IMR-90 (cell line): ENCODE results near the gene SUSD1. TPM values are rescaled to one million over a fixed set of nuclear protein-coding genes. Genes with fewer than 3 reads are reported as not detected.

ENCODE experiments used
- ATAC-seq: fragments of 200-7000 bp; cut with Tn5 transposase; 2 replicates; pipeline ENCODE4 v1.9.1; 2020; ENCODE audit warnings: low read depth, mild to moderate bottlenecking, moderate library complexity
- BruUV-seq: library from RNA; stranded (reverse); fragments of 400-500 nt; replicated peaks from 2 replicates; lab custom pipeline; 2021; lab: Mats Ljungman, UMichigan
- CTCF ChIA-PET: fragments of 300-600 bp; formaldehyde crosslinking; extraction: SDS; loops from one replicate; lab custom pipeline; 2021; ENCODE audit warnings: antibody characterized with exemption; lab: Yijun Ruan, JAX
- POLR2A ChIA-PET: fragments of 300-600 bp; sonication (Branson Sonifier 250); formaldehyde crosslinking; loops from one replicate; lab custom pipeline; 2022; ENCODE audit warnings: antibody characterized with exemption; ENCODE audit not compliant: unreplicated experiment; lab: Charles Lee
- DNase-seq: peaks from one replicate; pipeline ENCODE4 v3.0.0; 2013
- H2AFZ ChIP-seq: replicated peaks from 2 replicates; pipeline ENCODE3; 2013; ENCODE audit warnings: low read length, mild to moderate bottlenecking; ENCODE audit not compliant: poor library complexity
- H2AK5ac ChIP-seq: 2 replicates; pipeline ENCODE4 v1.6.1; 2013; ENCODE audit warnings: low read depth, low read length, inconsistent platforms
- H2AK9ac ChIP-seq: replicated peaks from 2 replicates; pipeline ENCODE3; 2013; ENCODE audit warnings: mild to moderate bottlenecking, low read depth, low read length, moderate library complexity; ENCODE audit not compliant: poor library complexity
- H2BK120ac ChIP-seq: 2 replicates; pipeline ENCODE4 v1.6.1; 2013; ENCODE audit warnings: low read depth, low read length, inconsistent platforms
- H2BK15ac ChIP-seq: 3 replicates; pipeline ENCODE4 v1.6.1; 2013; ENCODE audit warnings: low read depth, low read length, inconsistent platforms
- H2BK20ac ChIP-seq: 2 replicates; pipeline ENCODE4 v1.6.1; 2013; ENCODE audit warnings: low read depth, mild to moderate bottlenecking, inconsistent platforms, low read length, moderate library complexity
- H2BK5ac ChIP-seq: 2 replicates; pipeline ENCODE4 v1.6.1; 2013; ENCODE audit warnings: mild to moderate bottlenecking, low read depth, low read length, inconsistent platforms; ENCODE audit not compliant: poor library complexity, severe bottlenecking
- H3K14ac ChIP-seq: replicated peaks from 2 replicates; pipeline ENCODE4 v1.6.1; 2013; ENCODE audit warnings: low read depth, low read length, inconsistent platforms
- H3K18ac ChIP-seq: 2 replicates; pipeline ENCODE4 v1.6.1; 2013; ENCODE audit warnings: low read depth, low read length, control low read depth
- H3K23ac ChIP-seq: 2 replicates; pipeline ENCODE4 v1.6.1; 2013; ENCODE audit warnings: low read depth, low read length, inconsistent platforms
- H3K27ac ChIP-seq: 2 replicates; pipeline ENCODE4 v1.5.1; 2013; ENCODE audit warnings: mild to moderate bottlenecking, control low read depth, low read length; ENCODE audit not compliant: insufficient read depth
- H3K27me3 ChIP-seq: 2 replicates; pipeline ENCODE4 v1.6.1; 2013; ENCODE audit warnings: low read length; ENCODE audit not compliant: control insufficient read depth, insufficient read depth
- H3K36me3 ChIP-seq: 2 replicates; pipeline ENCODE4 v1.6.1; 2013; ENCODE audit warnings: low read length, mixed read lengths; ENCODE audit not compliant: control insufficient read depth, insufficient read depth
- H3K4ac ChIP-seq: 2 replicates; pipeline ENCODE4 v1.6.1; 2013; ENCODE audit warnings: low read depth, low read length, inconsistent platforms
- H3K4me1 ChIP-seq: 2 replicates; pipeline ENCODE4 v1.6.1; 2013; ENCODE audit warnings: low read length, mixed read lengths; ENCODE audit not compliant: control insufficient read depth, insufficient read depth
- H3K4me2 ChIP-seq: 2 replicates; pipeline ENCODE4 v1.6.1; 2013; ENCODE audit warnings: low read depth, mild to moderate bottlenecking, control low read depth, low read length, moderate library complexity
- H3K4me3 ChIP-seq: 2 replicates; pipeline ENCODE4 v1.5.1; 2013; ENCODE audit warnings: low read depth, mild to moderate bottlenecking, control low read depth, low read length, moderate library complexity; ENCODE audit not compliant: insufficient read depth
- H3K56ac ChIP-seq: 2 replicates; pipeline ENCODE4 v1.6.1; 2013; ENCODE audit warnings: low read length, inconsistent platforms; ENCODE audit not compliant: insufficient read depth; ENCODE audit errors: extremely low read depth
- H3K79me1 ChIP-seq, 2 experiments: 2 replicates each; pipeline ENCODE4 v1.6.1; 2013; ENCODE audit warnings: low read length in 2 of 2, inconsistent platforms in 1 of 2, low read depth in 1 of 2
- H3K9ac ChIP-seq: 2 replicates; pipeline ENCODE4 v1.6.1; 2013; ENCODE audit warnings: low read depth, low read length, control low read depth
- H3K9me1 ChIP-seq: 2 replicates; pipeline ENCODE4 v1.6.1; 2013; ENCODE audit warnings: low read length, inconsistent platforms; ENCODE audit not compliant: insufficient read depth
- H3K9me3 ChIP-seq: 2 replicates; pipeline ENCODE4 v1.6.1; 2013; ENCODE audit warnings: low read length; ENCODE audit not compliant: control insufficient read depth, insufficient read depth
- H4K20me1 ChIP-seq: 2 replicates; pipeline ENCODE4 v1.6.1; 2013; ENCODE audit warnings: low read length, inconsistent platforms; ENCODE audit not compliant: insufficient read depth
- H4K5ac ChIP-seq: 2 replicates; pipeline ENCODE4 v1.6.1; 2013; ENCODE audit warnings: mild to moderate bottlenecking, low read depth, low read length, control low read depth
- H4K8ac ChIP-seq, 2 experiments: 2 replicates each; pipeline ENCODE4 v1.6.1; 2013; ENCODE audit warnings: low read depth in 2 of 2, low read length in 2 of 2, control low read depth in 1 of 2, inconsistent platforms in 1 of 2
- H4K91ac ChIP-seq: 2 replicates; pipeline ENCODE4 v1.6.1; 2013; ENCODE audit warnings: low read depth, low read length, inconsistent platforms; ENCODE audit not compliant: insufficient read depth
- CHD1 ChIP-seq: IDR thresholded peaks from 2 replicates; pipeline ENCODE4 v1.6.1; 2012; ENCODE audit warnings: low read depth, low read length, improper control_type of control experiment
- FOS ChIP-seq: fragments of 150-350 bp; IDR thresholded peaks from 2 replicates; pipeline ENCODE4 v1.6.1; 2016; ENCODE audit warnings: low read depth, low read length
- MAFK ChIP-seq: IDR thresholded peaks from 2 replicates; pipeline ENCODE4 v1.6.1; 2012; ENCODE audit warnings: low read depth, low read length, improper control_type of control experiment
- MAZ ChIP-seq: IDR thresholded peaks from 2 replicates; pipeline ENCODE4 v1.6.1; 2012; ENCODE audit warnings: low read depth, mild to moderate bottlenecking, low read length, improper control_type of control experiment, moderate library complexity, borderline replicate concordance
- MXI1 ChIP-seq: IDR thresholded peaks from 2 replicates; pipeline ENCODE4 v1.6.1; 2012; ENCODE audit warnings: low read depth, mild to moderate bottlenecking, low read length, moderate library complexity, borderline replicate concordance
- POLR2A ChIP-seq: IDR thresholded peaks from 2 replicates; pipeline ENCODE4 v1.6.1; 2012; ENCODE audit warnings: mild to moderate bottlenecking, low read depth, low read length
- RAD21 ChIP-seq: IDR thresholded peaks from 2 replicates; pipeline ENCODE4 v1.6.1; 2012; ENCODE audit warnings: low read length, improper control_type of control experiment
- RFX5 ChIP-seq: IDR thresholded peaks from 2 replicates; pipeline ENCODE4 v1.8.0; 2012; ENCODE audit warnings: low read depth, mild to moderate bottlenecking, low read length, moderate library complexity
- SMC3 ChIP-seq: fragments of 150-350 bp; IDR thresholded peaks from 2 replicates; pipeline ENCODE4 v1.6.1; 2016; ENCODE audit warnings: low read depth, mild to moderate bottlenecking, antibody characterized with exemption, low read length, moderate library complexity
- WGBS, 2 experiments: methylation state at CpG; one replicate each; pipeline versions ENCODE4 v1.1.5 to v1.1.7; 2013; ENCODE audit warnings: missing lambda C conversion rate in 2 of 2; ENCODE audit not compliant: insufficient read length in 1 of 2; ENCODE audit errors: extremely low coverage in 2 of 2; 5-methylcytosine and 5-hydroxymethylcytosine counted together
- dilution Hi-C: fragments of 300-500 bp; cut with HindIII; formaldehyde crosslinking; loops from one replicate; pipeline ENCODE4 v1.14.3; 2018; ENCODE audit warnings: low sequenced_read_pairs; ENCODE audit not compliant: unreplicated experiment
- in situ Hi-C: fragments of 300-500 bp; cut with MboI; formaldehyde crosslinking; loops from 3 replicates; pipeline ENCODE4 v1.14.3; 2019; ENCODE audit warnings: low sequenced_read_pairs, inconsistent platforms, mixed read lengths
- intact Hi-C: fragments of 100-400 bp; cut with micrococcal nuclease; formaldehyde crosslinking; loops from 2 replicates; pipeline ENCODE4 v1.10.0; 2022
- polyA plus RNA-seq, 3 experiments: library from polyadenylated mRNA; depleted of rRNA; stranded (reverse); fragments of >200 nt; gene quantifications; 2 replicates each; pipeline ENCODE4 v1.2.3, GENCODE V29; 2012; ENCODE audit warnings: low replicate concordance in 1 of 3
- total RNA-seq: library from RNA; depleted of rRNA; stranded (reverse); fragments of >200 nt; gene quantifications from 2 replicates; pipeline ENCODE4 v1.2.3, GENCODE V29; 2012
- TF ChIP-seq, protein P1 (sequence below): fragments of 150-350 bp; IDR thresholded peaks from 2 replicates; pipeline ENCODE4 v1.6.1; 2017; ENCODE audit warnings: mild to moderate bottlenecking, antibody characterized with exemption, low read length, low read depth

SUSD1 gene
- total and polyA plus RNA-seq, 2 of the 4 experiments (the other 2 are of a cell fraction) = 4.0 to 4.7 TPM

- intact Hi-C loops = loop anchor here (5.0 kb wide), 1 partner anchor 61 kb away; no protein-coding TSS in a partner anchor
- peak overlapping the region; percentile 31; the same call in 2 of the 3 replicates for H2BK15ac ChIP-seq
- H3K18ac ChIP-seq = peak overlapping the region; percentile 55; the same call in 1 of the 2 replicates
- H3K4me3 ChIP-seq = no peak overlapping the region
- WGBS, 2 experiments = 29% methylated on average over 1 of the region's 3 CpGs; no CpG with 5 or more reads in 1 of the 2 experiments
- H2AK9ac ChIP-seq = no peak overlapping the region
- in situ Hi-C loops = no loop called here
- CTCF ChIA-PET = interaction anchor here (0.5 to 1.8 kb wide), 2 partner anchors 11 to 59 kb away, joined by 4 to 5 read pairs; no protein-coding TSS in a partner anchor
- BruUV-seq = no TSS peak
- peaks cover 0 to 3% of the 10 kb centered on the region in 2 experiments; a peak in 1 of 4 replicates for H3K79me1 ChIP-seq
- H3K4me2 ChIP-seq = no peak overlapping the region
- peak overlapping the region; percentile 60; the same call in 1 of the 2 replicates for H4K5ac ChIP-seq
- H3K27me3 ChIP-seq = no peaks in the 10 kb centered on the region
- peak overlapping the region; percentile 46 for H4K91ac ChIP-seq
- no peaks in the 10 kb centered on the region for H3K36me3 ChIP-seq
- peak overlapping the region; percentile 83 for H2BK20ac ChIP-seq
- peaks cover 9% of the 10 kb centered on the region for H3K9me1 ChIP-seq
- H3K9ac ChIP-seq = no peak overlapping the region
- no peak overlapping the region for H2AFZ ChIP-seq
- POLR2A ChIA-PET = interaction anchor here (0.7 to 1.4 kb wide), 3 partner anchors 51 to 63 kb away, joined by 4 to 7 read pairs (median 5); no protein-coding TSS in a partner anchor
- peak; percentile 63 for DNase-seq
- H3K23ac ChIP-seq = peak overlapping the region; percentile 8
- dilution Hi-C loops = no loop called here
- peak; percentile 12; the same call in 1 of the 2 replicates for ATAC-seq
- peak overlapping the region; percentile 98 for H2BK120ac ChIP-seq
- peak overlapping the region; percentile 90 for H2BK5ac ChIP-seq
- peak overlapping the region; percentile 49 for H3K4ac ChIP-seq
- peak overlapping the region; percentile 65 for H2AK5ac ChIP-seq
- H3K56ac ChIP-seq = no peak overlapping the region
- H4K8ac ChIP-seq = peak overlapping the region; percentile 23 to 93
- H3K14ac ChIP-seq = peak overlapping the region; percentile 50
- no peaks in the 10 kb centered on the region for H4K20me1 ChIP-seq
- no peaks in the 10 kb centered on the region for H3K9me3 ChIP-seq
- TF ChIP-seq, protein P1, sequence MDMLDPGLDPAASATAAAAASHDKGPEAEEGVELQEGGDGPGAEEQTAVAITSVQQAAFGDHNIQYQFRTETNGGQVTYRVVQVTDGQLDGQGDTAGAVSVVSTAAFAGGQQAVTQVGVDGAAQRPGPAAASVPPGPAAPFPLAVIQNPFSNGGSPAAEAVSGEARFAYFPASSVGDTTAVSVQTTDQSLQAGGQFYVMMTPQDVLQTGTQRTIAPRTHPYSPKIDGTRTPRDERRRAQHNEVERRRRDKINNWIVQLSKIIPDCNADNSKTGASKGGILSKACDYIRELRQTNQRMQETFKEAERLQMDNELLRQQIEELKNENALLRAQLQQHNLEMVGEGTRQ = no peak
- TF ChIP-seq MXI1 (no peak), RFX5 (no peak), MAFK (no peak), SMC3 (no peak), MAZ (no peak), FOS (no peak), CHD1 (no peak), RAD21 (no peak), POLR2A (no peak)
- H3K4me1 ChIP-seq = peaks cover 31% of the 10 kb centered on the region
- H3K27ac ChIP-seq = peak overlapping the region; percentile 29; the same call in 1 of the 2 replicates
These were observed 164.0 kb downstream of the SUSD1 start for GRCh38 chr9:112011051-112011620.
